Stimulated activated CD8-positive, alpha-beta memory T cell treated with anti-CD3 and anti-CD28 coated beads, Interleukin-7, amount 100 ng/mL, for 1 hour (primary cell): Measurements from ENCODE around the gene ZNF543.
"Not testable (repeated sequence)": the region's sequence is repeated elsewhere in the genome, so short reads cannot be mapped to it uniquely, and the experiment has no call there.

Experiments used
- DNase-seq, 2 donors: peaks; one replicate each; pipeline ENCODE4 v3.0.0-alpha.2; 2020; ENCODE audit warnings: low read depth in 2 of 2

ZNF543 gene

DNA sequence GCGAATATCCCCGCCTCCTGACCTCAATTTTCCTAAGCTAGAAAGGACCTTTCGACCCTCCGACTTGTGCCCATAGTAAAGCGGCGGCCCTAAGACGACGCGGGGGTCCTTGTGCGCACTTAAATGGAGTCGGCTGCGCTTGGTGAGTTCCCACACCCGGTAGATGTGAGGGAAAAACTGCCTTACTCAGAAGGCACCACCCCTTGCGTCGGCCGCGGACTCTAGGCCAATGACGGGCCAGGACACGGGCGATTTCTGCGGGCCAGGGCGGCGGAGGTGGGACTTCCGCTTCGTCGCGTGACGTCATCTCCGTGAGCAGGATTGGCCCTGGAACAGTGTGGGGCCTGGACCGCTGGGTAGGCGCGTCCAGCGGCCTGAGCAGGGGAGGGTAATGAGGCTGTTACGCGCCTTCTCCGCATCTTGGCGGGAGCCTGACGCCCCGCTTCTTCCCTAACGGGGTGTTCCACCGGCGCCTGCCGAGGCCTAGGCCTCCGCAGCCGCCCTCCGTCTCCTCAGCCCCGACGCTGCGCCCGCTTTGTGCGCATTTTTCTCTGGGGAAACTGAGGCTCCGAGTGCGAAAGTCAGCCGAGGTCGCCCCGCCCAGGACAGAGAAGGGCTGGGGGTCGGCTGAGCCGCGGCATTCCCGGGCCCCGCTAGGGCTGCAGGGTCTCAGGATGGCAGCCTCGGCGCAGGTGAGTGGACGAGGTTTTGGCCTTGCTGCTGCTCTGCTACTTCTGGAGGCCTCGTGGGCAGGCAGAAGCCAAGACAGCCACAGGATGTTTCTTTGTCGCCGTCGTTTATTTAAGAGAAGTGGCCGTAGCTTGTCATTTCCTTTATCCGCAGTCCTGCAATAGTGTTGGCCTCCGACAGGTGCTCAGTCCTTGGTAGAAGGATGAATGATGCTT, at the start of gene ZNF543:
TSS of gene ZNF543 (plus strand) at position 293 of the 905 bp plus-strand sequence. CDS start at position 675, 382 bp downstream.
- DNase-seq, result peak; percentile 81 to 85

DNA sequence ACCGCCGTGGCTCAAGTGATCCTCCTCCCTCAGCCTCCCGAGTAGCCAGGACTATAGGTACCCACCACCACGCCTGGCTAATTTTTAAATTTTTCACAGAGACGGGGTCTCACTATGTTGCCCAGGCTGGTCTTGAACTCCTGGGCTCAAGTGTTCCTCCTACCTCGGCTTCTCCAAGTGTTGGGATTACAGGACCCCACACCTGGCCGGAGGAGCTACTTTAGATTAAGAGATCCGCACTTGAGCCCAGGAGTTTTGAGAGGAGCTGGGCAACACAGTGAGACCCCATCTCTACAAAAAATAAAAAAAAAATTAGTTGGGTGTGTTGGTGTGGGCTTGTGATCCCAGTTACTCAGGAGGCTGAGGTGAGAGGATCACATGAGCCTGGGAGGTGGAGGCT, 49.0 kb upstream of the ZNF543 start:
- no peak for DNase-seq

DNA sequence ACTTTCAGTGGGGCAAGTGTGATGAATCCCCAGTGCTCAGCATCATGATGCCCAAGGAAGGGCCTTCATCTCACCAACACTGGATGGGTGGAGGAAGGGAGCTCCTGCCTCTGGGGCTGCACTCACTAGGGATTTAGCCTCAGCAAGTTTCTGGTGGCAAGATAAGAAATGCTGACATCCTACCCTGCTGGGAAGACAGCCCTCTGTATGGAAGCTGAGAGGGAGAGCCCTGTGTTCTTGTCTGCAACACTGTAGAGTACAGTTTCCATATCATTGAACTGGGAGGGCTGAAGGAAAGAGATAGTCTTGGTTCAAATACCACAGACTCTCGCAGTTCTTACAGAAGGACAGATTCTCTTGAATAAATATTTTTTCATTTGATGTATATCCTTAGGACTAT, 47.3 kb upstream of the ZNF543 start:
- DNase-seq, result no peak

DNA sequence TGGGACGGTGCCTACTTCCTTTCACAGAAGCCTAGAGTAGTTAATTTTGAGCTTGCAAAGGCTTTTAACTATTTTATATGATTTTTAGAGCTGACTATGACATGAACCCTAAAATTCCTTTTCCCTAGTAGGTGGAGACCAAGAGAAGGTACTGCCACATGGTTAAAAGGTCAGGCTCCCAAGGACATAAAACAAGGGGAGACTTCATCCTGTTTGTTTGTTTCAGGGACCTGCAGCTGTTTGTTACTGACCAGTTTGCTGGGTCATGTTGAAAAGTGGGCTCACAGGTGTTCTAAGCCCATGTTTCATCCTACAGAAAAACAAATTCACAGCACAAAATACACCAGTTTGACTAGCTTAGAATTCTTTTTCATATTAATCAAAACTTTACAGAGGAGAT, 43.8 kb upstream of the ZNF543 start:
- DNase-seq, result no peak

DNA sequence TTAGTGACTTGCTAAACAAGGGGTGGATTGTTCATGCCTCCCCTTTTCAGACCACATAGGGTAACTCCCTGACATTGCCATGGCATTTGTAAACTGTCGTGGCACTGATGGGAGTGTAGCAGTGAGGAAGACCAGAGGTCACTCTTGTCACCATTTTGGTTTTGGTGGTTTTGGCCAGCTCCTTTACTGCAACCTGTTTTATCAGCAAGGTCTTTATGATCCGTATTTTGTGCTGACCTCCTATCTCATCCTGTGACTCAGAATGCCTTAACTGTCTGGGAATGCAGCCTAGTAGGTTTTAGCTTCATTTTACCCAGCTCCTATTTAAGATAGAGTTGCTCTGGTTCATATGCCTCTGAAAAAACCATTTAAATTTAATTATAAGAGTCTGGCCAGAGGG, 41.8 kb upstream of the ZNF543 start:
- DNase-seq, result not testable (repeated sequence)

GRCh38 chr19:57279418-57280164, 40.7 kb upstream of the ZNF543 start:
- peak; percentile 47 to 54 for DNase-seq

DNA sequence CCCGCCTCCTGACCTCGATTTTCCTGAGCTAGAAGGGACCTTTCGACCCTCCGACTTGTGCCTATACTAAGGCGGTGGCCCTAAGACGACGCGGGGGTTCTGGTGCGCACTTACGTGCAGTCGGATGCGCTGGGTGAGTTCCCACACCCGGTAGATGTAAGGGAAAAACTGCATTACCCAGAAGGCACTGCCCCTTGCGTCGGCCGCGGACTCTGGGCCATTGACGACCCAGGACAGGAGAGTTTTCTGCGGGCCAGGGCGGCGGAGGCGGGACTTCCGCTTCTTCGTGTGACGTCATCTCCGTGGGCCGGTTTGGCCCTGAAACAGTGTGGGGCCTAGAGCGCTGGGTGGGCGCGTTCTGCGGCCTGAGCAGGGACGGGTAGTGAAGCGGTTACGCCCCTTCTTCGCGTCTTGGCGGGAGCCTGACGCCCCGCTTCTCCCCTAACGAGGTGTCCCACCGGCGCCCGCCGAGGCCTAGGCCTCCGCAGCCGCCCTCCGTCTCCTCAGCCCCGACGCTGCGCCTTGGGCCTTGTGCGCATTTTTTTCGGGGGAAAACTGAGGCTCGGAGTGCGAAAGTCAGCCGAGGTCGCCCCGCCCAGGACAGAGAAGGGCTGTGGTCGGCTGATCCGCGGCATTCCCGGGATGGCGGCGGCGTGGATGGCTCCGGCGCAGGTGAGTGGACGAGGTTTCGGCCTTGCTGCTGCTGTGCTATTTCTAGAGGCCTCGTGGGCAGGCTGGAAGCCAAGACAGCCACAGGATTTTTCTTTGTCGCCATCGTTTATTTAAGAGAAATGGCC, 39.9 kb upstream of the ZNF543 start, which contains the start of gene ZNF460:
TSS of gene ZNF460 (plus strand) at position 321 of the 797 bp plus-strand sequence. CDS start at position 643, 322 bp downstream.
- peak; percentile 92 to 95 for DNase-seq

GRCh38 chr19:57280962-57281400, 39.3 kb upstream of the ZNF543 start:
- no peak for DNase-seq

DNA sequence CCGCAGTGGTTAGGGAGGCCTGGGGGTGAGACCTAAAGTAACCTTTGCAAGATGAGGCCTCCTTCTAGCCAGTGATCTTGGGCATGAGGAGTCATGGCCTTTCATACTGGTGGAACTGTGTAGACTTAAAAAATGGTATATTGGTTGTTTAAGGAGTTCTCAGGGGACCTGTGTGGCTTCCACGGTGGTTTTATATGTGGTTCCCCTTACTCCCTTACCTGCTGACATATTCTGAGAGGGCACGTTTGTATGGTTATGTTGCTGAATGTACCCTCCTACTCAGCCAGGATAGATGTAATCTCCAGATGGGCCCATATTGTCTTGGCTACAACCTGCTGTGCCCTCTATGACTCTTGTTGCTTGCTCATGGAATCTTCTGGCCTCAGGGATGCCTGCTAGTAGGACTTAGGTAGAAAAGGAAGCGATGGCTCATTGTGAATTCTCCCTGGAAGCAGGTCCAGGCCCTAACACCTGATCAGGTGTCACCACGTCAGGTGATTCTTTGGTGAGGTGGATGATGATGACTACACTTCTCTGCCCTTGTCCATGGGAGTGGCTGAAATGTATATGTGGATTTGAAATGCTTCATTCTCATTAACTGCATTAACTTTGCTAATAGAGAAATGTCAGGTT, 38.1 kb upstream of the ZNF543 start:
- DNase-seq, result no peak

DNA sequence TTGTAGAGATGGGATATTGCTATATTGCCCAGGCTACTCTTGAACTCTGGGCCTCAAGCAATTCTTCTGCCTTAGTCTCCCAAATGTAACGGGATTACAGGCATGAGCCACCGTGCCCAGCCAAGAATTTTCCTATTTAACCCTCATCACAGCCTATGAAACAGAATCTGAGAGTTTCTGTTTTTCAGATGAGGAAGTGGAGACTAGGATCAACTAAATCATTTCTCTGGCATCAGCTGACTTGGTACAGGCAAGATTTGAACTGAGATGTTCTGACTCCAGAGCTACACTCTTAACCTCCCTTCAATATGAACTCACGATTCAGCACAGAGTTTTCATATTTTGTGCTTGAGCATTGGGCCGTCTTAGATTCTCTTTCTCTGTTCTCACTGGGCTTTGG, 31.9 kb upstream of the ZNF543 start:
- DNase-seq, result no peak

- no peak for DNase-seq
Observed at GRCh38 chr19:57290970-57291369, 29.3 kb upstream of the ZNF543 start.

DNA sequence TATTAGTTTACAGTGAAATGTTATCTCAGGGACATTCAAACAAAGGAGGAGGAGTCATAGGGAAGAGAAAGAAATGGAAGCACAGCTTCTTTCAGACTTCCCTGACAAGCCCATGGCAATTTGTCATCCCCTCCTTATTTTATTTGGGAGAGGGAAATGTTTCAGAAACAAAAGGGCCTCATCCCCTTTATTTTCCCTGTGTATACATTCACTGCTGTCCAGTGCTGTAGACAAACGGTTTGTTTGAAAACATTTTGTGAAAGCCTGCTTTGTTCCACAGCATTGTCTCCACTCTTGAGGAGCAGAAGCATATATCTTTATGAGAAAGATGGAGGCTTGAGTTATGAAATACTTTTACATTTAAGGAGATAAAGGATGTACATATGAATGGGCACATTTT, 27.7 kb upstream of the ZNF543 start:
- no peak for DNase-seq

- no peak for DNase-seq
Observed at GRCh38 chr19:57293719-57294118, 26.6 kb upstream of the ZNF543 start.

GRCh38 chr19:57302020-57302465, 18.2 kb upstream of the ZNF543 start:
- no peak for DNase-seq

DNA sequence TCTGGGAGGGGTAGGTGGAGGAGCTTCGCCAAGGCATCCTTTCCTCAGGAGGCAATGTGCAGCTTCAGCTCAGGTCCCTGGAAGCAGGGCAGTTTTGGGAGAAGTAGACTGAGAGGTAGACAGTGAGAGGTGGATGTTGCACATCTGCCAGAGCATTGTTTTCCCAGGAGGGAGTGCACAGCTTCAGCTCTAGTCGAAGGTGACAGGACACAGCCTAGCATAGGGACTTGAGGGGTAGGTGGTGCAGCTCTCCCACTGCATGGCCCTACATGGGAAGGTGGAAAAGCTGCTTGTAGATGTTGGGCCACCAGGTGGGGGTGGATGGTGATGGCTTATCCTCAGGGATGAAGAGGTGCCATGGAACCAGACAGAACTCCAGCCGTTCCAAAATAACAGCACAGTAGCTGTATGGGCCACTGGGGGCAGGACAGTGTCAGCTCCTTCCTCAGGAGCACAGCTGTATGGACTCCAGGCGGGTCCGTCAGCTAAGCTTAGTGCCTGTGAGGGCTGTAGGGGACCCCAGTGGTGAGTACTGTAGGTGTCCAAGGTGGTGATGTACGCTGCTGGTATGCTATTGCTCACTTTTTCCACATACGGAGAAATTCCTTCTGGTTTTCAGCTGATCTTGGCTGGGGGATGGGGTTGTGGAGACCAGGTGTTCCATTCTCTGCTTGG, 17.4 kb upstream of the ZNF543 start:
- no peak for DNase-seq

DNA sequence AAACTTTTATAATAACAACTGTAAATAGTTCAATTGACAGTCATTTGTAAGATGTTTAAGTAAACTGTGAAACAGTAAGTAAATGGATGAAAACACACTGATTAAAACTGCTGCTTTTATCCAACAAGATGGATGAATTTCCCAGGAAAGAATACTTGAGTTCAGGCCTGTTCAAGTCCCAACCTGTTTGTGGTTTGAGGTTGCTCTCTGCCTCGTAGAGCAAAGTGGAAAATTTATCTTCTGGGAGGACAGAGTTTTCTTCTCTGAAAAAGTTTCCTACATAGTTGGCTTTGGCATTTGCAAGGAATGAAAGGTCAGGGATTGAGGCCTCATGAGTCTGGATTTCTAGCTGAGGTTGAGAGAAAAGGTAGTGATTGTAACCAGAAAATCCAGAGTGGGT, 15.2 kb upstream of the ZNF543 start:
- DNase-seq, result no peak

DNA sequence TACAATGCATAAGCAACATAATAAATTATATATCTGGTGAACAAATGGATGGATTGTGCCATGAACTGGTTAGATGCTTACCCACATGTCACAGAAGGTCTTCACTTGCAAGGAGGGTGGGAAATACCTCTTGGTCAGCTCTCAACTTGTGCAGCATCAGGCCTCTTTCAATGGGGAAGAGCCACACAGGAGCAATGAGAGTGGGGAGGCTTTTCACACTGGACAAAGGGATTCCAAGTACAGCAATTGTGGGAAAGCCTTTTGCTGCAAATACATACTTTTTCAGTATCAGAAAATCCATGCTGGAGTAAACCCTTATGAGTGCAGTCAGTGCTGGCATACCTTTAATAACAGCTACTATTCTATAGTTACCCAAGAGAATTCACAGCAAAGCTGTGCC, 11.8 kb upstream of the ZNF543 start:
- no peak for DNase-seq

- DNase-seq, result no peak
Observed at GRCh38 chr19:57310792-57311191, 9.5 kb upstream of the ZNF543 start.

GRCh38 chr19:57314146-57314545, 6.1 kb upstream of the ZNF543 start:
- DNase-seq, result no peak

DNA sequence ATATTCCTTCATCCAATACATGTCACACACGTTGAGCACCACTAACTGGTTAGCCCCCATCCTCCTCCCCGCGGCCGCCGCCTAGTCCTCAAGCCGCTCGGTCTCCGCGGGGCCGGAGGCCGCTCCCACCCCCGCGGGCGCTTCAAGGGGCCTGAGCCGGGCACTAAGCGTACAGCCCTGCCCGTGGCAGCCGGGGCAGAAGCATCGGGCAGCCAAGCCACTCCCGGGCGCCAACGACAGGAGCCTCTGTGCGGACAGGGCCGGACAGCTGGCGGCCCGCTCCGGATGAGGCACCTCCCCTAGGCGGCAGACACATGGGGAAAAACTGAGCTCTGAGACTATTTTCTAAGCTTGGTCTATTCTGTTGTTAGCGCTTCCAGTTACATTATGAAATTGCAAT, 2.8 kb upstream of the ZNF543 start:
- no peak for DNase-seq

DNA sequence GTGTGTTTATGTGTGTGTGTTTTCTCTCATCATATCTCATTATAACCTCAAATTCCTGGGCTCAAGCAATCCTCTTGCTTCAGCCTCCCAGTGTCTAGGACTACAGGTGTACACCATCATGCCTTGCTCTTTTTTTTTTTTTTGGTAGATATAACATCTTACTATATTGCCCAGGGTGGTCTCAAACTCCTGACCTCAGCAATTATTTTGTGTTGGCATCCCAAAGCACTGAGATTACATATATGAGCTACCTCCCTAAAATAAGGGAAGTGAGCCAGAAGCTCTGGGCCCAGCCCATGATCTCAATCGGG, 448 bp upstream of the ZNF543 start:
- DNase-seq, result no peak
